ENCODE results near the gene EMC1. TPM values are rescaled to one million over a fixed set of nuclear protein-coding genes. Genes with fewer than 3 reads are reported as not detected.

The EMC1 gene
- total RNA-seq, 1 experiment from 2014 or later: 40.7 TPM

GRCh38 chr1:19179597-19180264, 71.6 kb downstream of the EMC1 start:
- peaks cover 12% of the 10 kb centered on the region; the same call in 1 of the 2 replicates for H3K36me3 ChIP-seq (ENCODE audit: low read depth)
- no peak for DNase-seq
- H3F3A ChIP-seq (ENCODE audit: insufficient read depth, low read depth): no peaks in the 10 kb centered on the region

GRCh38 chr1:19178734-19179398, 72.5 kb downstream of the EMC1 start:
- ChIA-PET POLR2A (ENCODE audit: unreplicated experiment) (interaction anchor here (0.7 kb wide), 1 partner anchor 77 kb away, joined by 3 read pairs; no protein-coding TSS in a partner anchor), CTCF (no interaction called here)
- TF ChIP-seq CTCF (conservative IDR thresholded peaks at IDR 0.05) (no peak), EZH2 (IDR thresholded peaks at IDR 0.05; ENCODE audit: low read depth) (no peak)
- intact Hi-C loops (cut with micrococcal nuclease; ENCODE audit: unreplicated experiment): no loop called here
- H3K9me2 ChIP-seq (ENCODE audit: insufficient read depth): no peaks in the 10 kb centered on the region
- no peaks in the 10 kb centered on the region for H3K4me1 ChIP-seq (replicated peaks; ENCODE audit: insufficient read depth)
- H2AFZ ChIP-seq: no peak overlapping the region
- H3K36me3 ChIP-seq (ENCODE audit: low read depth): peaks cover 14% of the 10 kb centered on the region; the same call in 1 of the 2 replicates
- no peak overlapping the region for H3K4me3 ChIP-seq
- no peak overlapping the region for H3K27ac ChIP-seq
- no peak for DNase-seq
- H3K9me3 ChIP-seq (ENCODE audit: insufficient read depth, low read depth): no peaks in the 10 kb centered on the region
- no peak overlapping the region for H3K4me2 ChIP-seq
- no TSS peak for BruUV-seq (replicated peaks)
- no peaks in the 10 kb centered on the region for H4K20me1 ChIP-seq (ENCODE audit: insufficient read depth)
- no peaks in the 10 kb centered on the region for H3F3A ChIP-seq (ENCODE audit: insufficient read depth, low read depth)
- no peaks in the 10 kb centered on the region for H3K27me3 ChIP-seq (ENCODE audit: insufficient read depth, low read depth)
- H3K79me2 ChIP-seq (ENCODE audit: low read depth): no peaks in the 10 kb centered on the region

More at GRCh38 chr1:19179597-19180264, 71.6 kb downstream of the EMC1 start:
- intact Hi-C loops (cut with micrococcal nuclease; ENCODE audit: unreplicated experiment): no loop called here
- H2AFZ ChIP-seq: no peak overlapping the region
- ChIA-PET POLR2A (ENCODE audit: unreplicated experiment) (interaction anchor here (0.7 to 0.8 kb wide), 2 partner anchors 78 to 192 kb away, joined by 3 to 4 read pairs; no protein-coding TSS in a partner anchor), CTCF (no interaction called here)
- no peaks in the 10 kb centered on the region for H3K27me3 ChIP-seq (ENCODE audit: insufficient read depth, low read depth)
- no peaks in the 10 kb centered on the region for H3K4me1 ChIP-seq (replicated peaks; ENCODE audit: insufficient read depth)
- H3K4me2 ChIP-seq: no peak overlapping the region
- H3K27ac ChIP-seq: no peak overlapping the region
- no peaks in the 10 kb centered on the region for H3K9me2 ChIP-seq (ENCODE audit: insufficient read depth)
- no peak overlapping the region for H3K4me3 ChIP-seq
- H3K79me2 ChIP-seq (ENCODE audit: low read depth): no peaks in the 10 kb centered on the region
- TF ChIP-seq EZH2 (IDR thresholded peaks at IDR 0.05; ENCODE audit: low read depth): no peak
- no peak; the same call in 1 of the 2 replicates for TF ChIP-seq CTCF (conservative IDR thresholded peaks at IDR 0.05)
- no peaks in the 10 kb centered on the region for H4K20me1 ChIP-seq (ENCODE audit: insufficient read depth)
- no peaks in the 10 kb centered on the region for H3K9me3 ChIP-seq (ENCODE audit: insufficient read depth, low read depth)
- no TSS peak for BruUV-seq (replicated peaks)

- BruUV-seq (replicated peaks): no TSS peak
- H3K9me2 ChIP-seq (ENCODE audit: insufficient read depth): no peaks in the 10 kb centered on the region
- peaks cover 18% of the 10 kb centered on the region; the same call in 1 of the 2 replicates for H3K36me3 ChIP-seq (ENCODE audit: low read depth)
- H3F3A ChIP-seq (ENCODE audit: insufficient read depth, low read depth): no peaks in the 10 kb centered on the region
- H3K4me2 ChIP-seq: no peak overlapping the region
- H3K27ac ChIP-seq: no peak overlapping the region
- no peak for TF ChIP-seq EZH2 (IDR thresholded peaks at IDR 0.05; ENCODE audit: low read depth)
- TF ChIP-seq CTCF (conservative IDR thresholded peaks at IDR 0.05): no peak
- intact Hi-C loops (cut with micrococcal nuclease; ENCODE audit: unreplicated experiment): no loop called here
- no peaks in the 10 kb centered on the region for H3K9me3 ChIP-seq (ENCODE audit: insufficient read depth, low read depth)
- ChIA-PET POLR2A (ENCODE audit: unreplicated experiment) (no interaction called here), CTCF (no interaction called here)
- no peaks in the 10 kb centered on the region for H3K79me2 ChIP-seq (ENCODE audit: low read depth)
- H3K4me1 ChIP-seq (replicated peaks; ENCODE audit: insufficient read depth): no peaks in the 10 kb centered on the region
- DNase-seq: no peak
- no peak overlapping the region for H3K4me3 ChIP-seq
- no peaks in the 10 kb centered on the region for H3K27me3 ChIP-seq (ENCODE audit: insufficient read depth, low read depth)
- H2AFZ ChIP-seq: no peak overlapping the region
- H4K20me1 ChIP-seq (ENCODE audit: insufficient read depth): no peaks in the 10 kb centered on the region
Measured at GRCh38 chr1:19177811-19178210, 73.5 kb downstream of the EMC1 start.
